SHP77 treated with DMSO at 0.1 percent for 48 hours (cell line): ENCODE results near the gene GAD2.

Experiments used
- DNase-seq: peaks from one replicate; lab custom pipeline; 2025; lab: John Stamatoyannopoulos, UW

GAD2 gene

DNA sequence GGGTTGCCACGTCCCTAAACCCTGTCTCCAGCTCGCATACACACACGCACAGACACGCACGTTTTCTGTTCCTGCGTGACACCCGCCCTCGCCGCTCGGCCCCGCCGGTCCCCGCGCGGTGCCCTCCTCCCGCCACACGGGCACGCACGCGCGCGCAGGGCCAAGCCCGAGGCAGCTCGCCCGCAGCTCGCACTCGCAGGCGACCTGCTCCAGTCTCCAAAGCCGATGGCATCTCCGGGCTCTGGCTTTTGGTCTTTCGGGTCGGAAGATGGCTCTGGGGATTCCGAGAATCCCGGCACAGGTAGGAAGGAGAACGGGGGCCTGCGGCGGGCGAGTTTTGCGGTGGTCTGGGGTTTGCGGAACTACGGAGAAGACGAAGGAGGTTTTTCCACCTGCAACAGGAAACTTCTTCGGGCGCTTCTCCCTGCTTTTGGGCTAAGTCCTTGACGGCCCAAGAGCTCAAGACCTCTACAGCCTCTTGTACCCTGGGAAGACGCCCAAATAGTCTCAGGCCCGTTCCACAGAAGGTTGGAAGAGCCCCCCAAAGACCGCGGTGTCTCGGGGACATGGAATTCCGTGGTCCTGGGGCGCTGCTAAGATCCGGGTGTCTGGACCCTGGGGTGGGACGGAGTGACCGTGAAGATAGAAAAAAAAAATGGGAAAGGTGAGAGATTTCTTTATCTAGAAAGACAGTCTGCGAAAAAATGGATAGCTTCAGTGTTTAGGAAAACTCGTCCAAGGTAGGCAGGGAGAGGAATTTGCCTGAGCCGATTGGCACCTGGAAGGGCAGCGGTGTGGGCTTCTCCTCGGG lies at the start of gene GAD2:
GAD2 (plus strand) TSS at position 190 of the 811 bp plus-strand sequence; CDS start at position 226, 36 bp downstream.
- no peak for DNase-seq

GRCh38 chr10:26169466-26169865 lies 47.1 kb upstream of the GAD2 start:
- no peak for DNase-seq

- no peak for DNase-seq
Observed at GRCh38 chr10:26172131-26172530, 44.4 kb upstream of the GAD2 start.

DNA sequence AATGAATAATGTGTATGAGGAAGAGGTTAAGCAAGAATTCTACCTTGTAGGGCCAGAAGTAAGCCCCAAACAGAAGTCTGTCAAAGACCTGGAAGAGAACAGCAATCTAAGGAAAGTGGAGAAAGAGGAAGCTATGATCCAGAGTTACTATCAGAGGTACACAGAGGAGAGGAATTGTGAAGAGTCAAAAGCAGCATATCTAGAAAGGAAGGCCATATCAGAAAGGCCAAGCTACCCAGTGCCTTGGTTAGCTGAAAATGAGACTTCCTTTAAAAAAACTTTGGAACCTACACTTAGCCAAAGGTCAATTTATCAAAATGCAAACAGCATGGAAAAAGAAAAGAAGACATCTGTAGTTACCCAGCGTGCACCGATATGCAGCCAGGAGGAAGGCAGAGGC lies 42.7 kb upstream of the GAD2 start:
- DNase-seq: no peak

DNA sequence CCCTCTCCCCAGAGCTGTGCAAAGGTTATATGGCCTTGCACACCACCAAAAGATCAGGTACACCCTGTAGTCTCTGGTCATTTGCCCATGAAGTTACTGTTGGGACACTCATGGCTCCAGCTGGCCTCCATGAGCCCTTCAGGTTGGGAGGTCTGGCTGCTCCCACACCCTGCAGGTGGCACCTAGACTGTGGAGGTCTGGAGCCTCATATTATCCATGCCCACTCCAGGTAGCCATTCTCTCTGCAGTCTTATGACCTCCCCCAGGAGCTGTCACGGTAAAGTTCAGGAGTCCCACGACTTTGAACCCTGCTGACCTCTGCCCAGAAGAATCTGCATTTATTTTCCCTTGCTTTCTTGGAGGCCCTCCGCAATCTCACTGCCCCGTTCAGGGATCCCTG lies 39.2 kb upstream of the GAD2 start:
- no peak for DNase-seq

- no peak for DNase-seq
Observed at GRCh38 chr10:26194275-26194674, 22.3 kb upstream of the GAD2 start.

GRCh38 chr10:26197248-26197647 lies 19.3 kb upstream of the GAD2 start:
- no peak for DNase-seq

DNA sequence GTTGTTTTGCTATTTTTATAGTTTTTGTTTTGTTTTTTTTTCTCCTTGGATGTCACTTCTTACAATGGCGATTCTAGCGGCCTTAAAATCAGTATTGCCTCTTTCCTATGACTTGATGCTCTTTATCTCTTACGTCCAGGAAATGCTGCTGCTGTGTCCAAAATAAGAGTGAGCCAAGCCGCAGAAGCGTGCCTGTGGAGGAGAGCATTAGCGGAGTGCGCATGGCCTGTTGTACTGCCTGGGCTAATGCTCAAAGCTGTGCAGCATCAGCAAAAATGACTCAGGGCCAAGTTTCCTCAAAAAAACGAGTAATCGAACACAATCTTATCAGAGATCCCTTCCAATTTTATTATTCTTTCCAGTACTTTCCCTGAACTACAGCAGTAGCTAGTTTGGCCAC lies 18.5 kb upstream of the GAD2 start:
- no peak for DNase-seq

DNA sequence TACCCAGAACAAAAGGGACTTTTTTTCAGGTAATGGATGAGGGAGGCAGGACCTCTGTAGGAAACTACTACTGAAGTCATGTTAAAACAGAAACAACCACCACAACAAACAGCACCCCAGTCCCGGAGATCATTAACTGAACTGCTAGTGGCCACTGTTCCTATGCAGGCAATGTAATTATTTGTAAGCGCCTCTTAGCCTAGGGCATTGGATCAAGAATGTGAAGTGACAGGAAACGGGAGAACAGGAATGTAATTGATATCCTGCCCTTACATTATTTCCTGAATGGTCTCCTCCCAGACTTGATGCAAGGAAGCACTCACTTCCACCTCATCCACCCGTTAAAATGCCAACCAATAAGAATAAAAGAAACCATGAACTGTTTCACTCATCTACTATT lies 16.7 kb upstream of the GAD2 start:
- no peak for DNase-seq

GRCh38 chr10:26205223-26205622 lies 11.4 kb upstream of the GAD2 start:
- no peak for DNase-seq

DNA sequence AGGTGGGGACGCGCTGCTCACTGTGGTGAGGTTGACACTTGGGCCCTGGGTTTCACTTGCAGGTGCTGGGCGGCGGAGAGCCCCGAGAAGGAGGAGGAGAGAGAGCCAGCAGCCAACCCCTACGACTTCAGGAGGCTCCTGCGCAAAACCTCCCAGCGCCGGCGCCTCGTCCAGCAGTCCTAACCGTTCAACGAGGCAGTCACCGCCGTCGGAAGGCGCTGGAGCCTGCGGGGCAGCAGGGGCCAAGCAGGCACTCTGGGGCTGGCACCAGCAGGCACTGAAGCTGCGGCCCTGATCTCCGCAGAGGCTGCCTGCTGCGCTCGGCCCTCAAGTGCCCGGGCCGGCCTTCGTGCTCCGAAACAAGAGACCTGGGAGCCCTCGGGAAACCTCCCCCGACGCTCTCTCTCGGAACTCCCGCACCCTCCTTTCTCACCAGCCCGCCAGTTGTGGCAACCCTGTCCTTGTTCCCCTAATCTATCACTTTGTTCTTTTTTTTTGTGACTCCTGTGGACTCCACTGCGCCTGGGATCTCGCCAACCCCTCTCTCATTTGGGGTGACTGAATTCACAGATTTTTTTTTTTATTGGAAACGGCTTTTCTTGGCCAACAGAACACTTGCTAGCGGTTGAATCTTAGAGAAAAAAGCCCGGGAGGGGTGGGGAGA lies 4.7 kb upstream of the GAD2 start:
- no peak for DNase-seq

- DNase-seq: no peak
Observed at GRCh38 chr10:26212511-26212910, 4.1 kb upstream of the GAD2 start.

GRCh38 chr10:26213157-26213800 lies 3.3 kb upstream of the GAD2 start:
- DNase-seq: no peak

- no peak for DNase-seq
Observed at GRCh38 chr10:26214004-26214403, 2.6 kb upstream of the GAD2 start.

GRCh38 chr10:26214551-26215395 lies 1.8 kb upstream of the GAD2 start:
- no peak for DNase-seq

GRCh38 chr10:26215396-26215934 lies 1.1 kb upstream of the GAD2 start:
- no peak for DNase-seq

DNA sequence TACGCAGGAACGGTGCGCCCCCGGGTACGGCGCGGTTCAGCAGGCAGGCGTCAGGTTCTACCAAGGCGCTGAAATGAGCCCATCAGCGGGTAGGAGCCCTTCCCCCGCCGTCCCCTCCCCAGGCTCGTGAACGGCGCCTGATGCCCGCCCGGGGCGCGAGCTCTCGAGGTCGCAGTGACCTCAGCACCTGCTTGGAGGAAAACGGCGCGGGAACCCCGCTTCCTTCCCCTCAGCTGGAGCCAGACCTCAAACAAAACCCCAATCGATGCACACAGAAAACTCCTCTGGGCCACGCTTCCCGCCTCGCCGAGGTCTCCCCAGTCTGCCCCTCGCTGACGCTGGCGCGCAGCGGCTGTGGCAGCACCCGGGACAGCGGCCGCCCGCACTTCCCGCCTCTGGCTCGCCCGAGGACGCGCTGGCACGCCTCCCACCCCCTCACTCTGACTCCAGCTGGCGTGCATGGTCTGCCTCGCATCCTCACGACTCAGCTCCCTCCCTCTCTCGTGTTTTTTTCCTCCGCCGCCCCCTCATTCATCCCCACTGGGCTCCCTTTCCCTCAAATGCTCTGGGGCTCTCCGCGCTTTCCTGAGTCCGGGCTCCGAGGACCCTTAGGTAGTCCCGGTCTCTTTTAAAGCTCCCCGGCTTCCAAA lies 514 bp upstream of the GAD2 start:
- DNase-seq: no peak

- no peak for DNase-seq
Observed at GRCh38 chr10:26217396-26218086, 967 bp downstream of the GAD2 start.

DNA sequence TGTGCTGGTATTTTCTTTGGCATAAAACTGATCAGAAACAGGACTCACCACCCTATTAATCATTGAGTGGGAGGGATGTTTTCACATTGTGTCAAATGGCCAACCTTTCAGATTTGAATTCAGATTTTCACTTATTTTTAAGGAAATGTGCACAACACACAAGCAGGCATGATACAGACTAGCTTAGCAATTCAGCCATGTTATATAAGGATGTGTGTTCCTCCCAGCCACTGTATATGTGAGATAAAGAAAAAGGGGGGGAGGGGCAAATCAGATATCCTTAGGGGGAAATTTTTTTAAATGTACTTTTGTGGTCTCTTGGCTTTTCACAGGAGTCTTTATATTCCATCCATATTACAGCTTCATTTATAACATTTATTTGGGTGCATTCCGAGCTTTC lies 3.1 kb downstream of the GAD2 start:
- DNase-seq: no peak

DNA sequence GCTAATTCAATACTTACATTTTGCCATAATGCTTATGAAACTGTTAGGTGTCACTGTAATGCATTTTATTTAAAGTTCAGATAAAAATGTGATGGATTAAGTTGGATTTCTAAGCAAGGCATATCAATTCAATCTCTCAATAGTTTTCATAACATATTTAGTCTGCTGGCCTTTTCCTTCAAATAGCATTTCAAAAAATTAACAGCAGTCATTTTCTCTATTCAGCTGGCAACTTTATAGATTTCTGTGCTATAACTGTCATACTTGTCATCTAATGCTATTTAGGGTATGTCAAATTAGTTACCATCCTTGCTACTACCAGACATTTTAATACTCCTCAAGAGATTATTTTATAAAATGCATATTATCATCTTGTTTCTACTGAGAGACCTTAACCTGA lies 4.3 kb downstream of the GAD2 start:
- no peak for DNase-seq

DNA sequence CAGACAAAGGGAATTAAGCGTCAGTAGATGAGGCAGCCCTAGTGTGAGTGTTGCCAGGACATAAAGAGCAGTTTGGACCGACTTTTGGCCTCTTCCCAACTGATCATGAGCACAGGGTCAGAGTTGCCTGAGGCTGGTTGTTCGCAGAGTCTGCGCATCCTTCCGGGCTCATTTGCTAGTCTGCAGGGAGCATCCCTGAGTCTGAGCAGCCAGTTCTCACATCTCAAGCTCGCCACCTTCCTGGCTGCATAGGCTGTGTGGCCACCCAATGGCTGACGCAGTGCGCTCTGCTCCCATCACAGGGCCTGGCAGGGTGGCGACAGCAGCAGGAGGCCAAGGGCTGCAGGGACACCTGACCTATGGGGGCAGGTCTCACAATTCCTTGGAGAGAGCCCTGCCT lies 5.0 kb downstream of the GAD2 start:
- DNase-seq: no peak
